Measurements from ENCODE around the gene HPCAL1. TPM values are rescaled to one million over a fixed set of nuclear protein-coding genes. Genes with fewer than 3 reads are reported as not detected.

HPCAL1 gene
- total RNA-seq, 3 donors from 2014 or later, result 42.0 to 98.1 (median 47.7) TPM

GRCh38 chr2:10410001-10410822 is 107.5 kb downstream of the HPCAL1 start:
- H3K4me1 ChIP-seq (ENCODE audit: low read depth), result peaks cover 40% of the 10 kb centered on the region
- H3K4me3 ChIP-seq, result no peak overlapping the region
- ATAC-seq, result no peak
- TF ChIP-seq CTCF (IDR thresholded peaks at IDR 0.05), result no peak
- H3K36me3 ChIP-seq (ENCODE audit: low read depth), result no peaks in the 10 kb centered on the region
- no peaks in the 10 kb centered on the region for H3K9me3 ChIP-seq
- intact Hi-C loops (cut with DNase I, micrococcal nuclease), result loop anchor here in 1 of 2 donors (10.0 kb wide), 1 partner anchor 275 kb away; no protein-coding TSS in a partner anchor
- DNase-seq, result no peak

DNA sequence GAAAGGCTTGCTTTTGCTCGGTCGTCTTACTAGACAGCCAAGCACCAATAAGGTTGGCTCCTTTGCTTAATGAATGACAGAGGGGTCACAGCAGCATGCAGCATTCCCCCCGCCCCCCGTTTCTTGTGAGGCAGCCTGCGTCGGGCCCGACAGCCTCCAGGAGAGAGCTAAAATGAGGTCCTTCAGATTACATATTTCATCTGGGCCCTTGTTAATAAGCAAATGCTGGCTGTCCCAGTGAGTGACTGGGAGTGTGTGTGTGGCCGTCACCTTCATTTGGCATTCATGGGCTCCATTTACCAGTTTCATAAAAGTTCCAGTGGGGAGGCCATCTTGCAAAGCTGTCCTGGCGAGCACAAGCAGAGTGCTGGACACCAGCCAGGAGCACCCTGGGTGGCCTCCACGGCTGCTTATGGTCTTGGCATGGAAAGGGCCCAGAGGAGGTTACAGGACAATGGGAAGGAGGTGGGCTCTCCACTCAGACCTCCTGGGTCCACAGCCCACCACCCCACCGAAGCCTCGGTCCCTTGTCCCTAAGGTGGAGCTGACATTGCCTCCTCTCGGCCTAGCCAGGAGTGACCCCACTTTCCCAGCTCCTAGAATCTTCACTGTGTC is 108.2 kb downstream of the HPCAL1 start:
- DNase-seq, result no peak
- TF ChIP-seq CTCF (IDR thresholded peaks at IDR 0.05), result no peak
- no peak for ATAC-seq
- Histone ChIP-seq H3K9me3 (no peaks in the 10 kb centered on the region), H3K4me3 (no peak overlapping the region), H3K4me1 (ENCODE audit: low read depth) (peaks cover 41% of the 10 kb centered on the region), H3K36me3 (ENCODE audit: low read depth) (no peaks in the 10 kb centered on the region)
- intact Hi-C loops (cut with DNase I, micrococcal nuclease), result loop anchor here in 1 of 2 donors (10.0 kb wide), 1 partner anchor 276 kb away; no protein-coding TSS in a partner anchor

- Histone ChIP-seq H3K36me3 (ENCODE audit: low read depth) (no peaks in the 10 kb centered on the region), H3K9me3 (no peaks in the 10 kb centered on the region), H3K4me3 (no peak overlapping the region), H3K4me1 (ENCODE audit: low read depth) (peaks cover 41% of the 10 kb centered on the region)
- DNase-seq, result no peak
- intact Hi-C loops (cut with DNase I, micrococcal nuclease), result loop anchor here in 1 of 2 donors (10.0 kb wide), 1 partner anchor 277 kb away; no protein-coding TSS in a partner anchor
- TF ChIP-seq CTCF (IDR thresholded peaks at IDR 0.05), result no peak
- no peak for ATAC-seq
Observed at GRCh38 chr2:10411557-10411956, 108.9 kb downstream of the HPCAL1 start.

GRCh38 chr2:10412380-10412779 is 109.7 kb downstream of the HPCAL1 start:
- ATAC-seq, result peak; percentile 14
- no peak for TF ChIP-seq CTCF (IDR thresholded peaks at IDR 0.05)
- peaks cover 43% of the 10 kb centered on the region for H3K4me1 ChIP-seq (ENCODE audit: low read depth)
- no peak overlapping the region for H3K4me3 ChIP-seq
- DNase-seq, result peak in 1 of 3 donors; percentile 65
- no peaks in the 10 kb centered on the region for H3K36me3 ChIP-seq (ENCODE audit: low read depth)
- H3K9me3 ChIP-seq, result no peaks in the 10 kb centered on the region
- intact Hi-C loops (cut with DNase I, micrococcal nuclease), result loop anchor here in 1 of 2 donors (10.0 kb wide), 1 partner anchor 278 kb away; no protein-coding TSS in a partner anchor

DNA sequence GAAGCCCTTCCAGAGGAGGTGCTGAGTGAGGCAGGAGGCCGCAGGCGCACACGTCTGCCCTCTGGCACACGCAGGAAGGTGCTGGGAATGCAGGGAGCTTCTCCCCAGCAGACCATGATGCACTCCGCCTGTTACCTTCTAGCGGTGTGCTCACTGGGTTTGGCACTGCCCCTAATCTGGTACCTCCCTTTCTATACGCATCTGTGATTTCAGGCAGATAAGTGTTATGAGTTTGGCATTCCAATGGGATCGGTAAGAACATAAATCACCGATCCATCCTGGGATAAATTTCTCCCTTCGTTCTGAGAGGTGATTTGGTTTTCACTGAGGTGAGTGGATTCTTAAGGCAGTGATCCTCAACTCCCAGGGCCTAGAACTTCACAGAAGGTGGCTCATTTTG is 110.8 kb downstream of the HPCAL1 start:
- TF ChIP-seq CTCF (IDR thresholded peaks at IDR 0.05), result no peak
- DNase-seq, result peak in 1 of 3 donors; percentile 49
- Histone ChIP-seq H3K4me1 (ENCODE audit: low read depth) (peaks cover 40% of the 10 kb centered on the region), H3K9me3 (no peaks in the 10 kb centered on the region), H3K36me3 (ENCODE audit: low read depth) (no peaks in the 10 kb centered on the region), H3K4me3 (no peak overlapping the region)
- no peak for ATAC-seq
- intact Hi-C loops (cut with DNase I, micrococcal nuclease), result loop anchor here in 1 of 2 donors (10.0 kb wide), 1 partner anchor 279 kb away; no protein-coding TSS in a partner anchor
